Measurements from ENCODE around the gene RBM33.
A peak's percentile ranks its signal among the peaks of the same experiment; 100 is the strongest.

RBM33 gene

DNA sequence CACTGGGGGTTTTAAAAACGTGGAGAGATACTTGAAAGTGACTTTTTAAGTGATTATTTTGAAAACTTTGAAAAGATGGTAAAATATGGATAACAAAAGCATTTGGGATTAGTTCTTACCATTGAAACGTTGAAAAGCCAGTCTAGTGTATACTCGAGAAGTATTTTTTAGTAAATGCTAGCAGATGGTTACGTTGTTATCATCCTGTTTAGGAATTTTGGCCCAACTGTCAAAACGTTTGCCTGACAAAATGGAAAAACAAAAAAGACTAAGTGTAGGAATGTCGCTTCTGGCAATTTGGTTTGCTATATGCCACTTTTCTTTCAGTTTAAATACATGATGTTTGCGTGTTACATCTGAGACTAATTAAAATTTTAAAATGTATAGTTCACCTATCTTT, 1.2 kb downstream of the RBM33 start:
- no peak overlapping the region for H3K27ac ChIP-seq
- TF ChIP-seq ZFX (IDR thresholded peaks at IDR 0.05) (no peak), CTCF (conservative IDR thresholded peaks at IDR 0.05) (0 out of 2 replicates have a peak, but pooled peaks have one; percentile 2)

DNA sequence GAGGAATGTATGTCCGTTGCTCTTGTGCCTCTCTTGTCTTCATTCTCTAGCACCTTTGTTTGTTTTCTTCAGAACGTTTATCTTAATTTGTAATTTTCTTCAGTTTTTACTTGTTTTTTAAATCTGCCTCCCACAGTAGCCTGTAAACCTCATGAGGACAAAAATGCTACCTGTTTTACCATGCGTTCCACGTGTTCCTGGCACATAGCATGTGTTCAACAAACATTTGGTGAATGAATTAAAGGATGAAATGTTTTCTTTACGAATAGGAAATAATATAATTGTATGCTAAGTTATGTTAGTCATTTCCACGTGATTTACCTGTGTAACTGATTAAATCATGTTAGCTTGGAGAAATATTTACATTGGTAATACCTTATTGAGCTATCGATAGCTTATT, 2.2 kb downstream of the RBM33 start:
- TF ChIP-seq CTCF (conservative IDR thresholded peaks at IDR 0.05) (no peak), ZFX (IDR thresholded peaks at IDR 0.05) (no peak)
- H3K27ac ChIP-seq, result no peak overlapping the region

DNA sequence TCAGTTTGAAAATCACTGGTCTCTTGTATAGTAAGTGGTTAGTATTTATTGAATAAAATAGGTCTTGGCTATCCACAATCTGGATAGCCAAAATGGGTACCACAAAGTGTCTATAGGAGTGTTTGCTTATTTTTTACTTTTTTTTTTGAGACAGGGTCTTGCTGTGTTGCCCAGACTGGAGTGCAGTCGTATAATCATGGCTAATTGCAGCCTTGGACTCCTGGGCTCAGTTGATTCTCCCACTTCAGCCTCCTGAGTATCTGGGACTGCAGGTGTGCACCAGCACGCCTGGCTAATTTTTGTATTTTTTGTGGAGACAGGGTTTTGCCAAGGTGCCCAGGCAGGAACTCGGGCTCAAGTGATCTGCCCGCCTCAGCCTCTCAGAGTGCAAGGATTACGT, 2.8 kb downstream of the RBM33 start:
- peak overlapping the region; percentile 76 for H3K27ac ChIP-seq
- TF ChIP-seq CTCF (conservative IDR thresholded peaks at IDR 0.05) (no peak), ZFX (IDR thresholded peaks at IDR 0.05) (no peak)

- H3K27ac ChIP-seq, result peak overlapping the region; percentile 76
- no peak for TF ChIP-seq CTCF (conservative IDR thresholded peaks at IDR 0.05)
- TF ChIP-seq ZFX (IDR thresholded peaks at IDR 0.05), result no peak
These were observed 3.3 kb downstream of the RBM33 start for GRCh38 chr7:155647734-155648133.

DNA sequence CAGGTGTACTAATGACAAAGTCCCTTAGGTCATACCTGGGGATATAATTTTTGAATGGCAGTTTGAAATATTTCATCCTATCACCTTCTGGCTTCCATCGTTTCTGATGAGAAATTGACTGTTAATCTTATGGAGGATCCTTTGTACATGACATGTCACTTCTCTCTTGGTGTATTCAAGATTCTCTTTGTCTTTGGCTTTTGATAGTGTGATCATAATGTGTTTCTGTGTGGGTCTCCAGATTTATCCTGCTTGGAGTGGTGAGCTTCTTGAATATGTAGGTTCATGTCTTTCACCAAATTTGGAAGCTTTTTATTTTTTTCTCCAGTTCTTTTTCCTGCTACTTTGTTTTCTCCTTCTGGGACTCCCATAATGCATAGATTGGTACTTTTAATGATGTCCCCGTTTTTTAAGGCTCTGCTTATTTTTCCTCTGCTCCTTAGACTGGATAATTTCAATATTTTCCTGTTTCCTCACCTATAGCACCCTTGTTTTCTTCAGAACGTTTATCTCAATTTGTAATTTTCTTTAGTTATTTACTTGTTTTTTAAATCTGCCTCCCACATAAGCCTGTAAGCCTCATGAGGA, 4.4 kb downstream of the RBM33 start:
- H3K27ac ChIP-seq, result no peak overlapping the region
- no peak for TF ChIP-seq ZFX (IDR thresholded peaks at IDR 0.05)
- TF ChIP-seq CTCF (conservative IDR thresholded peaks at IDR 0.05), result no peak

GRCh38 chr7:155649588-155649987, 5.1 kb downstream of the RBM33 start:
- TF ChIP-seq CTCF (conservative IDR thresholded peaks at IDR 0.05) (no peak), ZFX (IDR thresholded peaks at IDR 0.05) (no peak)
- H3K27ac ChIP-seq, result no peak overlapping the region

GRCh38 chr7:155652156-155653114, 8.0 kb downstream of the RBM33 start:
- TF ChIP-seq ZFX (IDR thresholded peaks at IDR 0.05), result no peak
- no peak for TF ChIP-seq CTCF (conservative IDR thresholded peaks at IDR 0.05)
- no peak overlapping the region for H3K27ac ChIP-seq

Data from C4-2B (cell line).